Pericardium fibroblast (primary cell): ENCODE measurements around the gene TLR6. TPM values are rescaled to one million over a fixed set of nuclear protein-coding genes. Genes with fewer than 3 reads are reported as not detected.

ENCODE experiments used
- total RNA-seq: library from RNA; depleted of rRNA; stranded (reverse); fragments of >200 nt; gene quantifications from 2 replicates; pipeline ENCODE4 v1.2.3, GENCODE V29; 2015

Gene TLR6, protein sequence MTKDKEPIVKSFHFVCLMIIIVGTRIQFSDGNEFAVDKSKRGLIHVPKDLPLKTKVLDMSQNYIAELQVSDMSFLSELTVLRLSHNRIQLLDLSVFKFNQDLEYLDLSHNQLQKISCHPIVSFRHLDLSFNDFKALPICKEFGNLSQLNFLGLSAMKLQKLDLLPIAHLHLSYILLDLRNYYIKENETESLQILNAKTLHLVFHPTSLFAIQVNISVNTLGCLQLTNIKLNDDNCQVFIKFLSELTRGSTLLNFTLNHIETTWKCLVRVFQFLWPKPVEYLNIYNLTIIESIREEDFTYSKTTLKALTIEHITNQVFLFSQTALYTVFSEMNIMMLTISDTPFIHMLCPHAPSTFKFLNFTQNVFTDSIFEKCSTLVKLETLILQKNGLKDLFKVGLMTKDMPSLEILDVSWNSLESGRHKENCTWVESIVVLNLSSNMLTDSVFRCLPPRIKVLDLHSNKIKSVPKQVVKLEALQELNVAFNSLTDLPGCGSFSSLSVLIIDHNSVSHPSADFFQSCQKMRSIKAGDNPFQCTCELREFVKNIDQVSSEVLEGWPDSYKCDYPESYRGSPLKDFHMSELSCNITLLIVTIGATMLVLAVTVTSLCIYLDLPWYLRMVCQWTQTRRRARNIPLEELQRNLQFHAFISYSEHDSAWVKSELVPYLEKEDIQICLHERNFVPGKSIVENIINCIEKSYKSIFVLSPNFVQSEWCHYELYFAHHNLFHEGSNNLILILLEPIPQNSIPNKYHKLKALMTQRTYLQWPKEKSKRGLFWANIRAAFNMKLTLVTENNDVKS
- total RNA-seq, result 1.3 and 2.5 TPM in 2 replicates

GRCh38 chr4:38856524-38857337 lies at the start of gene TLR6:
TLR6 (minus strand) TSS chr4:38856817; CDS start chr4:38829473, 27,344 bp downstream.

GRCh38 chr4:38867478-38868058 lies 11.0 kb upstream of the TLR6 start, which contains the start of gene FAM114A1:
FAM114A1 (plus strand) TSS chr4:38867806; CDS start chr4:38878079, 10,273 bp downstream.

DNA sequence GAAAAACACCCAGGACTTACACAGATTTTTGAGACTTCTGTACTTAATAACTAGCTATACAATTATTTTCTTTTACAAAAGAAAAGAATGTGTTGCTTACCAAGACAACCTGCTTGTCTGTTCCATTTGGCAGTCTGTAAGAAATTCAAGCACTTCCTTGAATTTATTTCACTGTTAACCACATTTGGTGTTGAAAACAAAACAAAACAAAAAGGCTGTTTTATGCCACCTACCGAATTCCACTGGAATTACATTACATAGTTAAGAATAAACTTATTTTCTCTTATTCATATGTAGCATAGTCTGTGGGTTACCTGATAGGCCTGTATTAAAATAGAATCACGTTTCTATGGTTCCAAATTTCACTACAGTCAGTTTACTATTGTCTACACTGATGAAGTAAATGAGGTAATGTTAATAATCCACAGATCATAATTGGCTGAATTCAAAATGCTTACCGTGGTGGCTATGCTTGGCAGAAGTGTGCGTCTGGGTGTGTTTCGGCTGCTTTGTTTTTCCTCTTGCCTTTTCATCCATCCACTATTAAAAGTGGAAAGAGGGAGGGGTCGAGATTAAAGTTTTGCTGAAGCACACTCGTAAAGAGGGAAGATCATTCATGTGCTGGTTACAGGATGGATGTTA lies 51.8 kb downstream of the TLR6 start, which contains the start of gene TLR1:
Gene TLR1 (minus strand): TSS at position 138 of the 642 bp plus-strand sequence. CDS start 5,960 bp downstream, outside the sequence.

GRCh38 chr4:38782452-38783108 lies 74.0 kb downstream of the TLR6 start, which contains the start of gene TLR10:
TLR10 (minus strand) TSS chr4:38782990; CDS start chr4:38775590, 7,400 bp downstream.

Other genes with a start within 250 kb of the TLR6 start
- 27.2 and 28.1 TPM in 2 replicates for gene KLF3, start 192.6 kb downstream of the TLR6 start, total RNA-seq
- gene TLR10, start 73.8 kb downstream of the TLR6 start, total RNA-seq, result not detected in 2 replicates
- gene TLR1, start 52.0 kb downstream of the TLR6 start, total RNA-seq, result 0.09 and 1.9 TPM in 2 replicates
- 173 and 229 TPM in 2 replicates for gene FAM114A1, start 11.0 kb upstream of the TLR6 start, total RNA-seq
- 0.35 TPM in 1 of 2 replicates, not detected in the other for gene TMEM156, start 175.6 kb upstream of the TLR6 start, total RNA-seq
- 33.3 and 35.9 TPM in 2 replicates for gene KLHL5, start 205.4 kb upstream of the TLR6 start, total RNA-seq